K562 (cell line): ENCODE measurements around the gene PHACTR3. TPM values are rescaled to one million over a fixed set of nuclear protein-coding genes. Genes with fewer than 3 reads are reported as not detected.

Source experiments
- ATAC-seq: fragments of 200-7000 bp; cut with Tn5 transposase; 3 replicates; pipeline ENCODE4 v1.9.1; 2020; ENCODE audit warnings: moderate library complexity
- BruUV-seq: library from RNA; stranded (reverse); fragments of 400-500 nt; replicated peaks from 2 replicates; lab custom pipeline; 2021; lab: Mats Ljungman, UMichigan
- CTCF ChIA-PET: fragments of 300-600 bp; formaldehyde crosslinking; extraction: SDS; loops from one replicate; lab custom pipeline; 2021; ENCODE audit warnings: low intra/inter-chr PET ratio; lab: Yijun Ruan, JAX
- POLR2A ChIA-PET: fragments of 300-600, 350-650 bp; sonication (Branson Sonifier 250); formaldehyde crosslinking; extraction: SDS; loops from one replicate; lab custom pipeline; 2021; ENCODE audit warnings: antibody characterized with exemption, inconsistent platforms; lab: Yijun Ruan, JAX
- DNase-seq, 4 experiments: peaks; one replicate each; pipeline versions ENCODE4 v3.0.0 to v3.0.0-alpha.2; 2011 to 2018; ENCODE audit warnings: low spot score in 3 of 4, mixed read lengths in 3 of 4; ENCODE audit errors: extremely low read depth in 1 of 4
- FAIRE-seq: peaks from 2 replicates; lab custom pipeline; 2011; peaks lifted over from hg19 to GRCh38; lab: Jason Lieb, UNC
- H2AFZ ChIP-seq: 2 replicates; pipeline ENCODE4 v1.6.0; 2011; ENCODE audit warnings: low read depth, low read length, control low read depth, inconsistent platforms
- H3K27ac ChIP-seq: fragments of 200-600 bp; 3 replicates; pipeline ENCODE4 v1.8.0; 2011; ENCODE audit warnings: low read depth, mild to moderate bottlenecking, control low read depth, inconsistent platforms, low read length, moderate library complexity, mixed read lengths; ENCODE audit errors: extremely low read depth
- H3K27me3 ChIP-seq, 2 experiments: fragments of 300-600 bp in 1 of 2; 2 replicates in 1 of 2; 3 replicates in 1 of 2; pipeline versions ENCODE4 v1.6.0 to v1.8.0; 2011; ENCODE audit warnings: inconsistent platforms in 2 of 2, low read length in 2 of 2, mild to moderate bottlenecking in 1 of 2, mixed read lengths in 1 of 2, moderate library complexity in 1 of 2; ENCODE audit not compliant: control insufficient read depth in 2 of 2, insufficient read depth in 2 of 2
- H3K36me3 ChIP-seq: fragments of 300-600 bp; 3 replicates; pipeline ENCODE4 v1.8.0; 2011; ENCODE audit warnings: mild to moderate bottlenecking, low read length, inconsistent platforms; ENCODE audit not compliant: control insufficient read depth, insufficient read depth
- H3K4me1 ChIP-seq, 2 experiments: fragments of 200-600 bp in 1 of 2; replicated peaks in 1 of 2; 2 replicates in 1 of 2; 3 replicates in 1 of 2; pipeline versions ENCODE4 v1.5.1 to v1.8.0; 2011; ENCODE audit warnings: inconsistent platforms in 2 of 2, low read length in 2 of 2, mild to moderate bottlenecking in 1 of 2, mixed read lengths in 1 of 2, moderate library complexity in 1 of 2; ENCODE audit not compliant: control insufficient read depth in 2 of 2, insufficient read depth in 2 of 2
- H3K4me2 ChIP-seq: 2 replicates; pipeline ENCODE4 v1.6.1; 2011; ENCODE audit warnings: low read length, control low read depth, inconsistent platforms, mixed read lengths; ENCODE audit not compliant: insufficient read depth
- H3K4me3 ChIP-seq: fragments of 200-600 bp; sonication (generic), shearing (Covaris generic); 2 replicates; pipeline ENCODE4 v1.5.1; 2016; ENCODE audit warnings: control low read depth, inconsistent platforms
- H3K79me2 ChIP-seq: fragments of 200-600 bp; 3 replicates; pipeline ENCODE4 v1.8.0; 2011; ENCODE audit warnings: low read length, inconsistent platforms; ENCODE audit not compliant: control insufficient read depth, insufficient read depth
- H3K9ac ChIP-seq, 2 experiments: 2 replicates each; pipeline versions ENCODE4 v1.6.0 to v1.6.1; 2011; ENCODE audit warnings: low read depth in 2 of 2, low read length in 2 of 2, control low read depth in 1 of 2, inconsistent platforms in 1 of 2, mild to moderate bottlenecking in 1 of 2, mixed read lengths in 1 of 2; ENCODE audit not compliant: insufficient read depth in 1 of 2
- H3K9me1 ChIP-seq: one replicate; pipeline ENCODE4 v1.6.0; 2011; ENCODE audit warnings: inconsistent platforms, mild to moderate bottlenecking, low read length, moderate library complexity; ENCODE audit not compliant: control insufficient read depth, insufficient read depth
- H3K9me3 ChIP-seq: replicated peaks from 2 replicates; pipeline ENCODE4 v1.5.1; 2011; ENCODE audit warnings: low read depth, low read length, inconsistent platforms; ENCODE audit not compliant: control insufficient read depth, insufficient read depth
- H4K20me1 ChIP-seq: replicated peaks from 2 replicates; pipeline ENCODE4 v1.6.1; 2011; ENCODE audit warnings: low read length, inconsistent platforms, mixed read lengths; ENCODE audit not compliant: control insufficient read depth, insufficient read depth
- BRD4 ChIP-seq: fragments of 200-600 bp; sonication (generic); IDR thresholded peaks from 2 replicates; pipeline ENCODE4 v1.6.1; 2017; ENCODE audit warnings: inconsistent platforms
- ELF1 ChIP-seq: fragments of 200-800 bp; sonication (Bioruptor generic); IDR thresholded peaks from 2 replicates; pipeline ENCODE4 v1.6.1; 2016; ENCODE audit warnings: missing genetic modification characterization, missing compliant biosample characterization
- ERF ChIP-seq: fragments of 450-650 bp; formaldehyde crosslinking; IDR thresholded peaks from 2 replicates; pipeline ENCODE4 v1.4.0; 2020; ENCODE audit warnings: mild to moderate bottlenecking, mixed read lengths
- FOXP1 ChIP-seq: sonication (generic); formaldehyde crosslinking; IDR thresholded peaks from 2 replicates; pipeline ENCODE4 v1.8.0; 2022; ENCODE audit warnings: mild to moderate bottlenecking, missing genetic modification reagents
- MTA3 ChIP-seq: fragments of 450-650 bp; formaldehyde crosslinking; IDR thresholded peaks from 2 replicates; pipeline ENCODE4 v1.6.1; 2017; ENCODE audit warnings: mild to moderate bottlenecking, borderline replicate concordance
- PHTF2 ChIP-seq: fragments of 250-450 bp; sonication (Bioruptor Pico); IDR thresholded peaks from 2 replicates; pipeline ENCODE4 v1.5.0; 2021; ENCODE audit warnings: mild to moderate bottlenecking
- PRPF4 ChIP-seq: fragments of 200-400 bp; formaldehyde crosslinking; IDR thresholded peaks from one replicate; pipeline ENCODE4 v1.6.1; 2017; ENCODE audit warnings: low read length, low read depth, mild to moderate bottlenecking; ENCODE audit not compliant: insufficient read depth, poor library complexity, severe bottlenecking
- TSC22D4 ChIP-seq: fragments of 450-650 bp; IDR thresholded peaks from 2 replicates; pipeline ENCODE4 v1.6.1; 2016; ENCODE audit warnings: missing genetic modification characterization, missing biosample characterization, control low read depth
- ZFP1 ChIP-seq: fragments of 450-650 bp; formaldehyde crosslinking; IDR thresholded peaks from 2 replicates; pipeline ENCODE4 v1.4.0; 2020; ENCODE audit warnings: mild to moderate bottlenecking, mixed read lengths
- ZNF197 ChIP-seq: fragments of 200-800 bp; sonication (Bioruptor generic); IDR thresholded peaks from 2 replicates; pipeline ENCODE4 v1.6.1; 2016; ENCODE audit warnings: low read depth, missing genetic modification characterization, missing compliant biosample characterization
- WGBS: fragments of 100-300 bp; shearing (Covaris generic); methylation state at CpG from one replicate; pipeline ENCODE4 v1.1.6; 2016; ENCODE audit warnings: low coverage, mixed read lengths; ENCODE audit not compliant: insufficient coverage; ENCODE audit errors: missing lambda C conversion rate; 5-methylcytosine and 5-hydroxymethylcytosine counted together
- in situ Hi-C: fragments of 300-500 bp; cut with MboI; formaldehyde crosslinking; loops from 4 replicates; pipeline ENCODE4 v1.15.0; 2018; ENCODE audit warnings: inconsistent platforms, mixed read lengths
- intact Hi-C: fragments of 100-400 bp; cut with micrococcal nuclease; formaldehyde crosslinking; loops from 2 replicates; pipeline ENCODE4 v1.14.2; 2022
- polyA plus RNA-seq, 8 experiments: library from polyadenylated mRNA; depleted of rRNA in 4 of 8; stranded (reverse) in 5 of 8; unstranded in 3 of 8; fragments of >200 nt; fragmentation: Nextera tagmentation in 2 of 8; fragmentation: Illumina TruSeq in 1 of 8; extraction: Ambion mirVana in 2 of 8; extraction: Trizol in 1 of 8; gene quantifications; 2 replicates each; pipeline versions ENCODE4 v1.2.1 to v1.2.3, GENCODE V29; 2011 to 2014; ENCODE audit warnings: inconsistent platforms in 1 of 8, missing spikeins in 1 of 8
- total RNA-seq, 7 experiments: library from RNA; depleted of rRNA in 6 of 7; stranded (reverse); fragments of >200 nt in 6 of 7; fragmentation: Illumina TruSeq in 2 of 7; extraction: Trizol in 2 of 7; gene quantifications; 2 replicates each; pipeline versions ENCODE4 v1.2.1 to v1.2.3, GENCODE V29; 2011 to 2021; ENCODE audit warnings: low replicate concordance in 1 of 7
- TF ChIP-seq, protein P1 (sequence below): fragments of 450-650 bp; formaldehyde crosslinking; IDR thresholded peaks from 2 replicates; pipeline ENCODE4 v1.4.0; 2020; ENCODE audit warnings: mild to moderate bottlenecking, mixed read lengths
- TF ChIP-seq, protein P2 (sequence below): sonication (generic); formaldehyde crosslinking; IDR thresholded peaks from 2 replicates; pipeline ENCODE4 v1.8.0; 2023; ENCODE audit warnings: mild to moderate bottlenecking, missing genetic modification reagents
- TF ChIP-seq, protein P3 (sequence below): fragments of 250-450 bp; sonication (Bioruptor Pico); IDR thresholded peaks from 2 replicates; pipeline ENCODE4 v1.8.0; 2021; ENCODE audit warnings: moderate library complexity, mild to moderate bottlenecking, inconsistent platforms
- TF ChIP-seq, protein P4 (sequence below): fragments of 450-650 bp; conservative IDR thresholded peaks from 2 replicates; pipeline ENCODE4 v1.6.1; 2016; ENCODE audit warnings: missing genetic modification characterization, low read depth, mild to moderate bottlenecking, missing compliant biosample characterization, moderate library complexity
- TF ChIP-seq, protein P5 (sequence below): sonication (generic); formaldehyde crosslinking; IDR thresholded peaks from 2 replicates; pipeline ENCODE4 v1.9.0; 2022; ENCODE audit warnings: mild to moderate bottlenecking, missing genetic modification reagents

Gene PHACTR3
- total and polyA plus RNA-seq, 9 of the 15 experiments (the other 6 are each of a cell fraction or from before 2014, with no cell fraction given), result not detected

DNA sequence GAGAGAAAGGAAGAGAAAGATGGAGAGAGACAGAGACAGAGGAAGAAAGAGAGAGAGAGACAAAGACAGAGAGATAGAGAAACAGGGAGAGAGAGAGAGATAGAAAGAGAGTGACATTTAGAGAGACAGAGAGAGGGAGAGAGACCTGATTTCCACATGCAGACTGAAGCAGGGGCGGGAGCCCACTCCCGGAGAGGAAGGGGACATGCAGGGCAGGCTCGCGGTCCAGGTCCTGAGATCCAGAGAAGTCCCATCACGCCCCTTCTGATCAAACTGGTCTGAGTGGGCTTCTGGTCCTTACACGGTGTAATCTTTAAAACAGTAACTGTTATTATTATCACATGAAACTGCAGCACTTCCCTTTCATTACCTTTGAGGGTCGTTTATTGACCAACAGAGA lies 62.2 kb downstream of the PHACTR3 start (continued):
- TF ChIP-seq MTA3 (no peak), ZNF197 (CRISPR knock-in tag) (no peak), BRD4 (no peak)
- TF ChIP-seq, protein P1, sequence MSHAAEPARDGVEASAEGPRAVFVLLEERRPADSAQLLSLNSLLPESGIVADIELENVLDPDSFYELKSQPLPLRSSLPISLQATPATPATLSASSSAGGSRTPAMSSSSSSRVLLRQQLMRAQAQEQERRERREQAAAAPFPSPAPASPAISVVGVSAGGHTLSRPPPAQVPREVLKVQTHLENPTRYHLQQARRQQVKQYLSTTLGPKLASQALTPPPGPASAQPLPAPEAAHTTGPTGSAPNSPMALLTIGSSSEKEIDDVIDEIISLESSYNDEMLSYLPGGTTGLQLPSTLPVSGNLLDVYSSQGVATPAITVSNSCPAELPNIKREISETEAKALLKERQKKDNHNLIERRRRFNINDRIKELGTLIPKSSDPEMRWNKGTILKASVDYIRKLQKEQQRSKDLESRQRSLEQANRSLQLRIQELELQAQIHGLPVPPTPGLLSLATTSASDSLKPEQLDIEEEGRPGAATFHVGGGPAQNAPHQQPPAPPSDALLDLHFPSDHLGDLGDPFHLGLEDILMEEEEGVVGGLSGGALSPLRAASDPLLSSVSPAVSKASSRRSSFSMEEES (CRISPR knock-in tag), result no peak

DNA sequence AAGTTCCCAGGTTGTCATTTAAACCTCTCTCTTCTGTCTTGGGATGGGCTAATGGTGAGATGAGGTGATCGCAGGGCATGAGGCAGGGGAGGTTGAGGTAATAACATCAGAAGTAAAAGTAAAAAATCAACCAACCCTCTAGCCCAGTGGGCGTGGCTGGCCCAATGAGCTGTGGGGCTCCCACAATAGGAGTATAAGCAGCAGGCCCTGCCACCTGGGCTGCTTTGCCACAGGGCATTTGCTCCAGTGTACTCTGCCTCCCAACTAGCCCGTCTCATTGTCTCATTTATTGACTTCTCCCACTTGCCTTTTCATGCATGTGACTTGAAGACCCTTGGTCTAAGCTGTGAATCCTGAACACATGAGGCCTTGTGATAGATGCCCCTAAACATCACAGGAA lies 62.8 kb downstream of the PHACTR3 start:
- Histone ChIP-seq H3K9me1 (no peaks in the 10 kb centered on the region), H3K36me3 (no peaks in the 10 kb centered on the region), H3K4me1 (no peaks in the 10 kb centered on the region), H3K4me2 (no peak overlapping the region), H4K20me1 (no peaks in the 10 kb centered on the region), H3K9ac (no peak overlapping the region), H3K4me3 (no peak overlapping the region), H3K9me3 (no peaks in the 10 kb centered on the region), H3K27ac (no peak overlapping the region), H3K79me2 (no peaks in the 10 kb centered on the region), H3K27me3 (peaks cover 3 to 15% of the 10 kb centered on the region in 2 experiments; a peak in 4 of 5 replicates), H2AFZ (no peak overlapping the region)
- ChIA-PET CTCF (no interaction called here), POLR2A (no interaction called here)
- WGBS, result 0% methylated on average over 3 of the region's 3 CpGs
- DNase-seq (no peak), FAIRE-seq (no peak), ATAC-seq (no peak)
- no TSS peak for BruUV-seq
- intact Hi-C loops, result no loop called here
- in situ Hi-C loops, result no loop called here
- TF ChIP-seq, protein P2, sequence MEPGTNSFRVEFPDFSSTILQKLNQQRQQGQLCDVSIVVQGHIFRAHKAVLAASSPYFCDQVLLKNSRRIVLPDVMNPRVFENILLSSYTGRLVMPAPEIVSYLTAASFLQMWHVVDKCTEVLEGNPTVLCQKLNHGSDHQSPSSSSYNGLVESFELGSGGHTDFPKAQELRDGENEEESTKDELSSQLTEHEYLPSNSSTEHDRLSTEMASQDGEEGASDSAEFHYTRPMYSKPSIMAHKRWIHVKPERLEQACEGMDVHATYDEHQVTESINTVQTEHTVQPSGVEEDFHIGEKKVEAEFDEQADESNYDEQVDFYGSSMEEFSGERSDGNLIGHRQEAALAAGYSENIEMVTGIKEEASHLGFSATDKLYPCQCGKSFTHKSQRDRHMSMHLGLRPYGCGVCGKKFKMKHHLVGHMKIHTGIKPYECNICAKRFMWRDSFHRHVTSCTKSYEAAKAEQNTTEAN, result no peak
- no peak for TF ChIP-seq ERF (CRISPR knock-in tag)
- no peak for TF ChIP-seq ELF1 (tag)
- no peak for TF ChIP-seq TSC22D4 (tag)
- TF ChIP-seq, protein P3, sequence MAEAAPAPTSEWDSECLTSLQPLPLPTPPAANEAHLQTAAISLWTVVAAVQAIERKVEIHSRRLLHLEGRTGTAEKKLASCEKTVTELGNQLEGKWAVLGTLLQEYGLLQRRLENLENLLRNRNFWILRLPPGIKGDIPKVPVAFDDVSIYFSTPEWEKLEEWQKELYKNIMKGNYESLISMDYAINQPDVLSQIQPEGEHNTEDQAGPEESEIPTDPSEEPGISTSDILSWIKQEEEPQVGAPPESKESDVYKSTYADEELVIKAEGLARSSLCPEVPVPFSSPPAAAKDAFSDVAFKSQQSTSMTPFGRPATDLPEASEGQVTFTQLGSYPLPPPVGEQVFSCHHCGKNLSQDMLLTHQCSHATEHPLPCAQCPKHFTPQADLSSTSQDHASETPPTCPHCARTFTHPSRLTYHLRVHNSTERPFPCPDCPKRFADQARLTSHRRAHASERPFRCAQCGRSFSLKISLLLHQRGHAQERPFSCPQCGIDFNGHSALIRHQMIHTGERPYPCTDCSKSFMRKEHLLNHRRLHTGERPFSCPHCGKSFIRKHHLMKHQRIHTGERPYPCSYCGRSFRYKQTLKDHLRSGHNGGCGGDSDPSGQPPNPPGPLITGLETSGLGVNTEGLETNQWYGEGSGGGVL (CRISPR knock-in tag), result no peak
- no peak for TF ChIP-seq PHTF2
- TF ChIP-seq, protein P4, sequence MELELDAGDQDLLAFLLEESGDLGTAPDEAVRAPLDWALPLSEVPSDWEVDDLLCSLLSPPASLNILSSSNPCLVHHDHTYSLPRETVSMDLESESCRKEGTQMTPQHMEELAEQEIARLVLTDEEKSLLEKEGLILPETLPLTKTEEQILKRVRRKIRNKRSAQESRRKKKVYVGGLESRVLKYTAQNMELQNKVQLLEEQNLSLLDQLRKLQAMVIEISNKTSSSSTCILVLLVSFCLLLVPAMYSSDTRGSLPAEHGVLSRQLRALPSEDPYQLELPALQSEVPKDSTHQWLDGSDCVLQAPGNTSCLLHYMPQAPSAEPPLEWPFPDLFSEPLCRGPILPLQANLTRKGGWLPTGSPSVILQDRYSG (tag), result no peak
- no peak for TF ChIP-seq FOXP1 (CRISPR knock-in tag)
- TF ChIP-seq, protein P5, sequence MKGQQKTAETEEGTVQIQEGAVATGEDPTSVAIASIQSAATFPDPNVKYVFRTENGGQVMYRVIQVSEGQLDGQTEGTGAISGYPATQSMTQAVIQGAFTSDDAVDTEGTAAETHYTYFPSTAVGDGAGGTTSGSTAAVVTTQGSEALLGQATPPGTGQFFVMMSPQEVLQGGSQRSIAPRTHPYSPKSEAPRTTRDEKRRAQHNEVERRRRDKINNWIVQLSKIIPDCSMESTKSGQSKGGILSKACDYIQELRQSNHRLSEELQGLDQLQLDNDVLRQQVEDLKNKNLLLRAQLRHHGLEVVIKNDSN (CRISPR knock-in tag), result no peak
- no peak for TF ChIP-seq ZFP1
- TF ChIP-seq PRPF4, result no peak
